CD4-positive, alpha-beta T cell treated with Interleukin-15 for 1 hour (primary cell): Measurements from ENCODE around the gene CHST11.
"Not testable (repeated sequence)": the region's sequence is repeated elsewhere in the genome, so short reads cannot be mapped to it uniquely, and the experiment has no call there.

Experiments
- DNase-seq: peaks from one replicate; pipeline ENCODE4 v3.0.0-alpha.2; 2020

Gene CHST11

GRCh38 chr12:104786352-104786751, 329.6 kb downstream of the CHST11 start:
- no peak for DNase-seq

GRCh38 chr12:104788840-104789271, 332.1 kb downstream of the CHST11 start:
- DNase-seq = no peak

GRCh38 chr12:104790296-104791125, 333.8 kb downstream of the CHST11 start:
- peak; percentile 22 for DNase-seq

- no peak for DNase-seq
Observed at GRCh38 chr12:104792570-104792969, 335.8 kb downstream of the CHST11 start.

GRCh38 chr12:104793285-104793684, 336.5 kb downstream of the CHST11 start:
- no peak for DNase-seq

- DNase-seq = no peak
Observed at GRCh38 chr12:104793968-104794367, 337.2 kb downstream of the CHST11 start.

- DNase-seq = no peak
Observed at GRCh38 chr12:104796475-104796862, 339.7 kb downstream of the CHST11 start.

GRCh38 chr12:104799458-104799857, 342.7 kb downstream of the CHST11 start:
- no peak for DNase-seq

- DNase-seq = no peak
Observed at GRCh38 chr12:104801005-104801404, 344.3 kb downstream of the CHST11 start.

- no peak for DNase-seq
Observed at GRCh38 chr12:104801427-104801826, 344.7 kb downstream of the CHST11 start.

- DNase-seq = no peak
Observed at GRCh38 chr12:104802208-104802607, 345.5 kb downstream of the CHST11 start.

- DNase-seq = no peak
Observed at GRCh38 chr12:104805186-104805585, 348.4 kb downstream of the CHST11 start.

GRCh38 chr12:104806194-104806593, 349.4 kb downstream of the CHST11 start:
- DNase-seq = not testable (repeated sequence)

- DNase-seq = no peak
Observed at GRCh38 chr12:104809251-104809650, 352.5 kb downstream of the CHST11 start.

- no peak for DNase-seq
Observed at GRCh38 chr12:104809706-104810385, 353.1 kb downstream of the CHST11 start.
